ENCODE data around the gene MPRIP.

The MPRIP gene

DNA sequence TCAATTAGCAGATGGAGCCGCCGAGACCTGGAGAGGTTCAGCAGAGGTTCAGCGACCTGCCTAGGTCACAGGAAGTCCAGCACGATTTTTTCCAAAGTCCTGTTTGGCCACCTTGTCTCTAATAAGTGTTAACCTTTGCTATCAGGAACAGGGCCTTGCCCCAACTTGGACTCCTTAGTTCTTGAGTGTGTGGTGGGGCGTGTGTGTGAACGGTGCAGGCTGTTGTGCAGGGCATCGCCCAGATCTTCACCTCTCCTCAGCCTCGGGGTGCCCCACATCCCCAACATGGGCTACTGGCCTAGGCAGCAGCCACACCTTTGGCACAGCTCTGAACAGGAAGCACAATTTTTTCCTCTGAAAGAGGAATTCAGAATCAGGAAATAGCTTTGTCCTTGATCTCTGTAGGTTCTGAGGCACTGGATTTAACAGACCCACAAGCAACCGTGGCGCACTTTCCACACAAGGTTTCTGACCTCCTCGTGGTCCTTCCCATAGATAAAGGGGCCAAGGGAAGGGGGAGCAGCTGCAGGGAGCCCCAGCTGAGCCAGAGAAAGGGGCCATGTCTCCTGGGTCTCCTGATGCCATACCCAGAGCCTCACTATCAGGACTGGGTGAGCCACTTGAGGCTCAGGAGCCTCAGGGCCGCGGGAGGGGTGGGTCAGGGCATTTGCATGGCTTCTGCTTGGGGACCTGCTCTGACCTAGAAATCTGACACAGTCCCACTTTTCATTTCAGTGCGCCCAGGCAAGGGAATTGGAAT is 10.4 kb downstream of the MPRIP start:
- peak; percentile 61 for DNase-seq

DNA sequence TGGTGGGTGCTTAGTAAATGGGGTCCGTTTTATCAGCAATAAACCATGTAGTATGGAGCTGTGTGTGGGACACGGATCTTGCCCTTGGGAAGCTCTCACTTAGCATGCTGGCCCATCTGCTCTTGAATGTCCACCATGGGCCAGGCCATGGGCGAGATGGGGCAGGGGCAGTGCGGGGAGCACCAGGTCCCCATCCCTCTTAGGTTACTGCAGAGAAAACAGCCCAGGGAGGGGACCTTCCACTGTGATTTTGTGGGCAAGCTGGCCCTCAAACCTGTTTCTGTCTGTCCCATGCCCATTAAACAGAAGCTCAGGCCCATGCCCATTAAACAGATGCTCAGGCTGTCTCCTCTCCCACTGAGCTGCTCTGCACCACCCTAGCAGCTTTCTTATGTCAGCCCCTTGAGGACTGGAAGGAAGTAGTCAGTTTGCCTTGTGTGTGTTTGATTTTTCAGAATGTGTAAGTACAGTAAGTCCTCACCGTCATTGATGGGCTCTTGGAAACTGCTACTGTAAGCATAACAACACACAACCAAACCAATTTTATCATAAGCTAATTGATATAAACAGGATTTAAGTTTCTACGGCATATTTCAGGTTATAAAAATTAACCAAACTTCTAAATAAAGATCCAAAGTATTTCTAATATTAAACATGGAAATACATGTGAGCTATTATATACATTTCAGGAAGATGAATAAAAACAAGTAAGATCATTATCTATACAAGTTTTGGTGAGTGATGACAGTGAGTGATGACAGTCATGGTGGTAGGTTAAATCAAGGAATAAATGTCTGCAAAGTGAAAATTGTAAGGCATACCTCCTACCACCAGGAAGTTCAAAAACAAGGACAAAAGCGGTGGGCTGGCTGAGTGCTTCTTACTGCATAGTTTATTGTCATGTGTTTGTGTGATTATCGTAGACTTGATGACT is 11.5 kb downstream of the MPRIP start:
- peak; percentile 47 for DNase-seq

DNA sequence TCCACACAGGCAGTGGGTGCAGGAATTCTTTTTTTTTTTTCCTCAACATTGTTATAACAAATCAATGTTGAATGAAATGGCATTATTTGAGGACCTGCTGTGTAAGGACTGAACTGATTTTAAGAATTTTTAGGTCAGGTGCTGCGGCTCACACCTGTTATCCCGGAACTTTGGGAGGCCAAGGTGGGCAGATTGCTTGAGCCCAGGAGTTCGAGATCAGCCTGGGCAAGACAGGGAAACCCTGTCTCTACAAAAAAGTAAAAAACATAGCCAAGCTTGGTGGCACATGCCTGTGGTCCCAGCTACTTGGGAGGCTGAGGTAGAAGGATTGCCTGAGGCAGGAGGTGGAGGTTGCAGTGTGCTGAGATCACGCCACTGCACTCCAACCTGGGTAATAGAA is 12.4 kb downstream of the MPRIP start:
- DNase-seq, result no peak

DNA sequence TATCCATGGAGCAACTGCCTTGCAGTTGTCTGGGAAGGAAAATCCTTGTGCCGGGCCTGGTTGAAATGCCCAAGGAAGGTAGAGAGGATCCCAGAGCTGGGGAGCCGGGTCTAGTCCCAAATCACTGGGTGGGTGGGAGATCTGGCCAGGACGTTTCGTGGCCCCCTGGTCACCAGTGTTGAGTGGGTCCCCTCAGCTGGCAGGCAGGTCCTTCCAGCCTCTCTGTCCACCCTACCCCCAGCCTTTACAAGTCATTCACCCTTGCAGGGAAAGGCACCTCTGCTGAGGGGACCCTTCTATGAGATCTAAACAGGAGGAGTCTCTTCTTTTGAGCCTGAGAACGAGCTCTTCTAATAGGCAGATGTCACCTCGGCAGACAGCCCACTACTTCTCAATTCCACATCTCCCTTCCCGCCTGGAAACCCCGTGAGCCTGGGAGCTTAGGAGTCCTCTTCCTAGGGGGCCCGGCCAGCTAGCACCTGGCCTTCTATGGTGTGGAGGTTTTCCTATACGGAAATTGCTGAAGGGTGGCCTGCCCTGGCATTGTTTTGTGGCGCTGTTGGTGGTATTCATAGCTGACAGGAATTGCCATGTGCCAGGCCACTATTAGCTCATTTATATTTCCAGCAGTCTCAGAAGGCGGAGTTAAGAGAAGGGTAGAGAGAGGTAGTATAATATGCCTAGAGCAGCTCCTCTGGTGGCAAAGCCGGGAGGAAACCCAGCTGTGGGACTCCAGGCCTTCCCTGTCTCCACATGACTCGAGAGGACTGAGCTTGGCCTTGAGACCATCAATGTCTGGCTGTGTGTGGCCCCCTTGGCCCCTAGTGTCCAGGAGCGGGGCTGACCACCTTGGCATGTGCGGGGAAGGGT is 13.3 kb downstream of the MPRIP start:
- peak; percentile 44 for DNase-seq

DNA sequence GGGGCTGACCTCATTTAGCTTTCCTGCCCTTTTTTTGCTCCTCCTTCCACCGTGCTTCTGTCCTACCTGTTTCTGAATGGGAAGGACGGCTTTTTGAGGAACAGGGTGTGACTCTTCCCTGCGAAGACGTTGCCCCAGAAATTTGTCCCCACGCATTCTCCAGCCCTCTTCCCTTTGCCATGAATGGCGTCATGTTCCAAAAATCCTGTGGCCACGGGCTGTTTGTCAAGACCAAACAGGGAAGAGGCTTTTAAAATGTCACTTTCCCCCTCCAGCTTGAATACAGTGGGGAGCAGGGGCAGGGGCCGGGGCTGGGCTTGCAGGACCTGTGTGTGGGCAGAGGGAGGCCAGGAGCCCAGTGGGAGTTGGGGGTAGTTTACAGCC is 13.9 kb downstream of the MPRIP start:
- DNase-seq, result peak; percentile 39

DNA sequence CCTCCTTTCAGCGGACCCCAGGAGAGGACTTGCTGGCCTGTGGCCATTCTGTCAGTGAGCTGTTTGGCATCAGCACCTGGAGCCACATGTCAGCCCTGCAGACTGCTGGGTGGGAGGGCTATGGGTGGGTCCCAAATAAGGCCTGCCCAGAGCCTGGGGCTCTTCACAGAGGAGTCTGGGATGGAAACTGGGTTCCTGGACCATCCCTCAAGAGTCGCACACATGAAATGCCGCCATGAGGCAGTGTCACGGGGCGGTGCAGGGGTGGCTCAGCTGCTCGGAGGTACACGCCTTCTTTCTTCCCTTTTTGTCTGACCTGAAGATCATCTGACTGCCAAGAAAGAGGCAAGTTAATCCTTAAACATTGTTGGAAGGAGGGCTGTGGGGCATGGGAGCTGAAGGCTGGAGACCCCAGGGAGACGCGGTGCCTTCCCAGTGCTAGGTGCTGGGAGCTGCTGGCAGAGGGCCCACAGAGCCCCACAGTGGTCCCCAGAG is 14.8 kb downstream of the MPRIP start:
- peak; percentile 27 for DNase-seq

DNA sequence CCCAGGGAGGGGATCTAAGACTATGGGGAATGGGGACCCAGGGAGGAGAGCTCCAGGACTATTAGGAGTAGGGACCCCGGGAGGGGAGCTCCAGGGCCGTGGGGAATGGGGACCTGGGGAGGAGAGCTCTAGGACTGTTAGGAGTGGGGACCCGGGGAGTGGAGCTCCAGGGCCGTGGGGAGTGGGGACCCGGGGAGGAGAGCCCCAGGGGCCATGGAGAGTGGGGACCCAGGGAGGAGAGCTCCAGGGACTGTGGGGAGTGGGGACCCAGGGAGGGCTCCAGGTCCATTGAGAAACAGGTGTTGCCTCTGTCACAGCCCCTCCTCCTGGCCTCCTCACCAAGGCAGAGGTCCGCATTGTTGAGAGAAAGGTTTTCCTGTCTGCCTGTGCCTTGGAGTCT is 16.0 kb downstream of the MPRIP start:
- DNase-seq, result peak; percentile 41

DNA sequence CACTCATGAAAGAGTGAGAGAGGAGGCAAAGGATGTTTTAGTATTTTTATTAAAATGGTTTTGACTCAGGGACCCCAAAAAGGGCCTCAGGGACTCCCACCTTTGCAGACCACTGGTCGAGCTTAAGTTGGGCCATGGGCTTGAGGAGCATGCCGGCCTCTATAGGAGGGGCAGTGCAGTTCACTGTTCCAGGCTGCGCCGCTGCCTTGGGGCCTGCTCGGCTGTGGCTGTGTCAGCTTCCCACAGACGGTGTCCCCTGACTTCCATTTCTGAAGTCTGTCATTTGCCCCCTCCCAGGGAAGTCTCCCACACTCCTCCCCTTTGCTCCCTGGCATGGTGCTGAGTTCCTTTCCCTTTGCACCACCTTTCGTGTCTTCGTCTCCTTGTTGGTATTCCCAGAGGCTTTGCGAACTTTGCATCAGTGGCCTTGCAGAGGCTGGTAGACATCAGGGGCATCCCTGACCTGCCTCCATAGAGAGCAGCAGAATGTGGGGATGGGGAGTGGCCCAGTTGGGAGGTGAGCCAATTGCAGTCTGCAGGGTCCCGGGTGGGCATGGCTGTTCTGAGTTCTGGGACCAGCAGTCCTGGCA is 17.1 kb downstream of the MPRIP start:
- peak; percentile 34 for DNase-seq

DNA sequence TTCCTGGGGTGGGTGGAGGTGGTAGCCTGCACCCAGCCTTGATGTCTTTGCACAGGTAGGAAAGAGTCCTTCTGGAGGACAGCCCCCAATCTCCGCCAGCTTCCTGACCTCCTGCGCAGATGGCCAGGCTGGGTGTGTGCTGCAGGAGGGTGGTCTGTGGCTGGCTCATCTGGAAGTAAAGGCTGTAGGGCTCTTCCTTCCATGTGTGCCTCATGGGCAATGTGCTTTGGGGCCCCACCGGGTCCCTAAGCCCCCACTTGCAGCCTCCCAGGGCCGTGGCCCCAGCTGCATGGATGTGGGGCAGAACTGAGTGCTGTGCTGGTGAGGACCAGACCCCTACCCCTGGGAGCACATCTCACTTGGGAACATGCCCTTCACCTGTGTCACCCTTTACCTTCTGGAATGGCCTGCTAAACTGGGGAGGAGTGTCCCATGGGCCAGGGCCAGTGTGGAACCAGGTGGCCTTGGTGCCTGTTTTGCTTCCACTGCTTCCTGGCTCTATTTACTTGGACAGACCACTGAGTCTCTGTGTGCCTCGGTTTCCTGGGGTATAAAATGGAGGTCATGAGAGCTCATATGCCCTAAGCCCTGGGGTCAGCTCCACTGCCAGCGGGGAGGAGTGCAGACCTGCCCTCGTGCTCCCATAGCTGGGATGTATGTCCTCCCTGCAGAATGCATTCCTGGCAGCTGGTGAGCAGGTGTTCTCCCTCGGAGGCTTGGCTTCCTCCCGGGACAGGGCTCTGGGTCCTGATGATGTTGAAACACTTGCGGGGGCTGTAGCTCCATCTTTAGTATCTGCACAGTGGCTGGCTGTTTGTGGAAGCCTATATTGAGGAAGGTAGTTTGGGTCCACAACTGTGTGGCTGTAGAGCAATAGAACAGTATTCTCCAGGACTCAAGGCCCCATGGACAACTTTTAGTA is 18.0 kb downstream of the MPRIP start:
- peak; percentile 60 for DNase-seq

DNA sequence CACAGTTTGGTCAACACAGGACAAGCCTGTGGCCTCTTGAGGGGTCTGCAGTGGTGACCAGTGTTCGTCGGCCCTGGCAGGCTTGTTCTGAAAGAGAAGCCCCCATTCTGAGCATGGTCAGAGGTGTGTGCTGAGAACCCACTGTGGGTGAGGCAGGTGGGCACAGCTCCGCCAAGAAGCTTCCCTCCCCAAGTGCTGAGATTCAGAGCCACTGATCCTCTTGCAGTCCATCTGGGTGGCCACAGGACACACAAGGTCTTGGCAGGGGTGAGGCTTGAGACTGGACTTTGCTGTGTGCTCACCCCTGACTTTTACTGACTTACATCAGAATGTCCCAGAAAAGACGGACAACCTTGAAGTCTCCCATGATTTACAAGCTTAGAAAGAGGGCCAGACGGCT is 18.7 kb downstream of the MPRIP start:
- peak; percentile 17 for DNase-seq

DNA sequence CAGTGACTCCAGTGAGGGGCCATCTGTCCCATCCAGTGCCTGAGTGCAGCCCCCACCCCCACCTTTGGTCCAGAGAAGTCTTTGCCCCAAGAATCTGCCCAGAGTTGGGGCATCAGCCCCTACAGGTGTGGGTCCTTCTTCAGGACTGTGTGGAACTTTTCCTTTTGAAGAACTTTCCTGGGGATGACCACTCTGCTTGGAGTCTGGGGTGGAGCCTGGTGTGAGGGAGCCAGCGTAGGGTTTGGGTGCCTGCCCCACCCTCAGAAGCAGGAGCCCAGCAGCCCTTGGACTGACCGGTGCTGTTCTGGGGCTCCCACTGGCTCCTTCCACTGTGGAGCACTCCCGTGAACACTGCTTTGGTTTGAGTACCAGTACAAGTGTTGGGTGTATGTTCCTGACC is 19.3 kb downstream of the MPRIP start:
- peak; percentile 59 for DNase-seq

DNA sequence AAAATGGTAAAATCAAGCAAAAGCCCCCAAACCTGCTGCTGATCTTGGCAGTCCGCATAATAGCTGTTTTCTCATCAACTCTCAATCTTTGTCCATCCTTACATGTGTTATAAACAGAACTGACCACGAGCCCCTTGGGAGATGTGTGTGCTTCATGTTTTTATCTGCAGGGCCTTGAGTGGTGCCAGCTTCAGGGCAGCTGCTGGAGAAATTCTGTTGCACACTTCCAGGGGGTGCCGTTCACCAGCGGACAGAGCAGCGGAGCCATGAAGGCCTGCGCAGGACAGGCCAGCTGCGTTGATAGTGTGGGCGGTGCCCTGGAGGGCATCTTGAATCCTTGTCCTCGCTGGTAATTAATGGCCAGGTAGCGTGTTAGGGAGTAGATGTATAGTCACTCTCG is 20.1 kb downstream of the MPRIP start:
- DNase-seq, result peak; percentile 50

DNA sequence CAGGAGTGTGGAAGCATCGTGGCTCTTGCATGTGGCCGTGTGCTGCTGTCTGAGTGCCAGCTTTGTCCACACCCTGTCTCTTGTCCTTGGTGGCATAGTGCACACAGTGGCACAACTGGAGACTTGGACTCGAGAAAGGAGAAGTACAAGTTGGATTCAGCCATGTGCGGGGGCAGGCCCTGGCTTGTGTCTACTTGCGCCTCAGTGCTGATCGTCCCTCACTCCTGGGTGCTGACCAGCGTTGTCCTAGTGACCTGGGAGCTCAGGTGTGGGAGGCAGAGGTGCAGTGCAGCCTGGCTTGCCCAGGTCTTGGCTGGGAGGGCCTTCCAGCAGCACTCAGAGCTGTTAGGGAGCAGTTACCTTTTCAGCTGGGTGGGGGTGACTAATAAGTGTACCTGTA is 20.6 kb downstream of the MPRIP start:
- peak; percentile 54 for DNase-seq

DNA sequence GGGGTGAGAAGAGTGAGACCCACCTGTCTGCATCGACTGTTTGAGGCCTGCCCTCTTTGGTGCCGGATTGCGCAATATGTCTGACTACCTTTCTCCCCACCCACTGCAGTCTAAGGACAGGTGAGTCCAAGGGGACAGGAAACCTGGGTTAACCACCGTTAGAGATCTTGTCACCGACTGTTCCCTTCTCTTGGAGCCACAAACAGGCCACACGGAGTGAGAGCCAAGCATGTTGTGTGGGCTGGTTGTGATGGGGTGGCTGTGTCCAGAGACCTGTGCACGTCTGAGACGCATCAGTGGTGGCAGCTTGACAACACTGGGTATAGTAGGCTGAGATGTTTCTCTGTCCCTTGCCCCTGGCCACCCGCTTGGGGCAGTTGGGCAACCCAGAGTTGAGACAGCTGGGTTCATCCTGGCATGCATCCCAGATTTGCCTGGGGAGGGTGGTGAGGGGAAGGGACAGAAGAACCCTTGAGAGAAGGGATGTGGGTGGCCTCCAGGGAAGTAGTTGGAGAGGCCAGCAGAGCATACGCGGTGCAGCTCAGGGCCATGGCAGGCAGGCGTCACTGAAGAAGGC is 21.4 kb downstream of the MPRIP start:
- peak; percentile 60 for DNase-seq

DNA sequence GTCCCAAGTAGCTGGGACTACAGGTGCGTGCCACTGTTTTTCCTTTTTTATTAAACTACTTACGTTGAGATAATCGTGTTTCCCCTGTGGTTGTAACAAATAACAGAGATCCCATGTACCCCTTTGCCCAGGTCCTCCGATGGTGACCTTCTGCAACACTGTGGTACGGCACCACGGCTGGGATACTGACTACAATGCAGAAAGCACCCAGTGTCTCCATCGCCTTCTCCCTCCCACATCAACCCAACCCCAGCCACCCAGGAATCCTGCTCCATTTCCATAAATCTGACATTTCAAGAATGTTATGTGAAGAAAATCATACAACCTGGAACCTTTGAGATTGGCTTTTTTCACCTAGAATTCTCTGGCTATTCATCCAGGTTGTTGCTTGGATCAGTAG is 22.1 kb downstream of the MPRIP start:
- DNase-seq, result peak; percentile 49

DNA sequence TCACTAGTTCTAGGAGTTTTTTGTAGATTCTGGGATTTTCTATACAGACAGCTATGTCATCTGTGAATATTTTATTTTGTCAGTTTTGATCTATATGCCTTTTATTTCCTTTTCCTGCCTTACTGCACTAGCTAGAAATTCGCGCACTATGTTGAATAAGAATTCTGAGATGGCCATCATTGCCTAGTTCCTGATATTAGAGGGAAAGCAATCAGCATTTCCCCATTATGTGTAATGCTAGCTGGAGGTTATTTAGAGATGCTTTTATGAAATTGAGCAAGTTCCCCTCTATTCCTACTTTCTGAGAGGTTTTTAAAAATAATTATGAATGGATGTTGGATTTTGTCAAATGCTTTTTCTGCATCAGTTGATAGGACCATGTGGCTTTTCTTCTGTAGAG is 23.8 kb downstream of the MPRIP start:
- DNase-seq, result no peak

DNA sequence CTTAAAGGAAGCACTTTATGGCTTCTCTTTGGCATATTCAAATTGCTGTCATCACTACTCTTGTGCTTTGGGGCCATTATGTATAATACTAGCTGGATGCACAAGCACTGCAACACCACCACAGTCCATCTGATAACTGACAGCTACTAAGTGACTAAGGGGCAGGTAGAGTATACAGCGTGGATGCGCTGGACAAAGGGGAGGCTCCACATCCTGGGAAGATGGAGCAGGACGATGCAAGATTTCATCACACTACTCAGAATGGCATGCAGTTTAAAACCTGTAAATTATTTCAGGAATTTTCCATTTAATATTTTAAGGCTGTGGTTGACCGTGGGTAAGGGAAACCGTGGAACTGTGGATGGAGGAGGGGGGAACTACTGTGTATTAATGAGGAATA is 25.0 kb downstream of the MPRIP start:
- DNase-seq, result no peak

DNA sequence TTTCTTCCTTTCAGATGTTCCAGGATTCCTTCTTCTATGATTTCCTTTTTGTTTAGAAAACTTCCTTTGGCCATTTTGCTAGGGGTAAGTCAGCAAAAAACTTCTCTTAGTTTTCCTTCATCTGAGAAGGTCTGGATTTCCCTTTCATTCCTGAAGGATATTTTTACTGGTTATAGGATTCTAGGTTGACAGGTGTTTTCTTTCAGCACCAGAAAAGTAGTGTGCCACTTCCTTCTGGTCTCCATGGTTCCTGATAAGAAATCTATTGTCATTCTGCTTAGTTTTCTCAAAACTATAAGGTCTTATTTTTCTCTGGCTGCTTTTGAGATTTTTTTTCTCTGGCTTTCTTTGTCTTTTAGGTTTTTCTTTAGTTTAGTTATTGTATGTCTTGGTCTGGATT is 27.6 kb downstream of the MPRIP start:
- no peak for DNase-seq

DNA sequence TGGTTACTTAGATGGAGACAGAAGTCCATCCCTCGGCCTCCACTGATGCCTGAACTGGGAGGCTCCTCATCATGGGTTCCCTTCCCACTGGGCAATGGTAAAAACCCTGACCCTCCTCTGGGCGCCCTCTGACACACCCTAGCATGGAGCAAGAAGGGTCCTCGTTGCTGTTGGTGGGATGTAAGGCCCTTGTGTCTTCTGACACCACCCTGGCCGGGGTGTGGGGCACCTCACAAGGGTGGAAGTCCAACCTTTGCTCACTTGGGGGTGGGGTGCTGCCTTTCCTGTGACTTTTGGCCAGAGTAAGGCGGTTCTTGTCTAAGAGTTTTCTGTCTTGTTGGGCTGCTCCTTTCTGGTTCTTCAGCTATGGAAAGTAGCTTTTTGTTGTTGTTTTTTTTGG is 28.7 kb downstream of the MPRIP start:
- peak; percentile 50 for DNase-seq

DNA sequence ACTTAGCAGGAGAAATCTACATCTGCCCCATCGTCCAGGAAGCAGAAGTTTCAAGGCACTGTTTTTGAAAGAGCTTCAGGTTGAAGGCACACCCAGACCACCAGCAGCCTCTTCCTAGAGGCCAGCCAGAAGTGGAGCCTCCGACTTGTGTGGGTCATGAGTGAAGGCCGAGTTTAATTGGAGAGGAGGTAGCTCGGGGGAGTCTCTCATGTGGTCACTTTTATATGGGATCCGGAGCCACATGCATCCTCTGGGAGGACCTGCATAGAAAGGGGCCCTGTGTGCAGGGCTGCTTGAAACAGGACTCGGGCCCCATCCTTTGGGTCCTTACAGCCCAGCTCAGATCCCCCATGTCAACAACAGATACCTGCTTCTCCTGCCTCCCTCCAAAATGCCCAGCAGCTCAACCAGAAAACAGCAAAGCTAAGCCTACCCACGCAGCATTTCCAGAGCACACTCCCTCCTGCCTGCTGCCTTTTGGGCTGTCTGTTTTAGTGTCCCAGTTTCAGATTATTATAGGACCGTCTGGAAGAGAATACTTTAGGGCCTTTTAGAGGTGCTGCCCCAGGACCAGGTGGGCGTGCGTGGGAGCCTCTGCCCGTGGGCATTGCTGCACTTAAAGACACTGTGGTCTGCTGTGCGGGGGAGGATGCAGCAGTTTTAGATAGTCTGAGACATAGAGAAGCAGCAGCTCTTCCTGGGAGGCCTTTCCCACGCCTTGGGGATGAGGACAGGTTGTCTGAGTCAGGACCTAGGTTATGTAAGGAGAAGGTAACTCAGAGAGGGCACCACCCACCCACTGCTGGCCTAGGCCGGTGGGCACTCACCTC is 29.5 kb downstream of the MPRIP start:
- DNase-seq, result peak; percentile 60
